ENCODE data around the gene KDM4C. TPM values are rescaled to one million over a fixed set of nuclear protein-coding genes. Genes with fewer than 3 reads are reported as not detected.

KDM4C gene
- total and polyA plus RNA-seq, 2 of the 4 experiments (the other 2 are of a cell fraction): 11.8 to 23.8 TPM

DNA sequence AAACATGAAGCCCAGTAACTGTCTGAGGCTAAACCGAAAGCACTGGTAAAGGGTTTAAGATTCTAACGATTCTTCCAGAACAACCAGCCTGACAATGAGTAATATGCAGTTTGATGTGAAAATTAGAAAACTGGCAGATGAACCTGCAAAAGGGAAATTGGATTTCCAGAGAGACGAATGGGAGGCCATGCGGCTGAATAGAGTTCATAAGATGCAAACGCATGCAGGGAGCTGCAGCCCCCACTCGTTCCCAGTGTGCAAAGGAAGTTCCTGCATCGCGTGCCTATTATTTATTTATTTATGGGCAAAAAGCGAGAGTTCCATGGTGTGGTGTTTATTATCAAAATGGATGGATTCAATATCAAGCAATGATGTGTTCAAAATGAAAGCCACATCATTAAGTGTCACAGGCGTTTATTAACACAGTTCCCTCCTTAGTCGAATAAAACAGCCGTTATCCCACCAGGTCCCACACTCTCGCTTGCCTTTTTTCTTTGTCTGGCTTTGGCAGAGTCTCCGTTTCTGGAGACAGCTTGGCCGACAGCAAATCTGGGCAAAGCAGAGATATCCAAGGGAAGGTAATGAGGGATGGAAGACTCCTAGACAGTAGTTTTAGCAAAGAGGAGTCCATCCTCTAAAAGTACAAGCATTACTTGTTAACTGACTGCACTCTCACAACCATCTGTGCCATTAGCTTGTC, 451.4 kb downstream of the KDM4C start:
- H3K4me1 ChIP-seq (ENCODE audit: control insufficient read depth, insufficient read depth, low read length): no peaks in the 10 kb centered on the region
- H3K27me3 ChIP-seq (ENCODE audit: control insufficient read depth, insufficient read depth, low read length): peaks cover 6% of the 10 kb centered on the region
- H2AK5ac ChIP-seq (ENCODE audit: low read depth, low read length): no peak overlapping the region
- dilution Hi-C loops (cut with HindIII; ENCODE audit: low sequenced_read_pairs, unreplicated experiment): no loop called here
- ATAC-seq (ENCODE audit: low read depth): no peak
- peak overlapping the region; percentile 82 for H3K4me2 ChIP-seq (ENCODE audit: low read depth, low read length)
- H3K23ac ChIP-seq (ENCODE audit: low read depth, low read length): no peak overlapping the region
- H2BK20ac ChIP-seq (ENCODE audit: low read depth, low read length): no peak overlapping the region
- no peak overlapping the region for H3K18ac ChIP-seq (ENCODE audit: low read depth, low read length)
- no peak overlapping the region; the same call in 1 of the 2 replicates for H4K5ac ChIP-seq (ENCODE audit: low read depth, low read length)
- POLR2A ChIA-PET (ENCODE audit: unreplicated experiment): no interaction called here
- no peak overlapping the region for H2BK15ac ChIP-seq (ENCODE audit: low read depth, low read length)
- in situ Hi-C loops (cut with MboI; ENCODE audit: low sequenced_read_pairs): no loop called here
- WGBS, 2 experiments (ENCODE audit: extremely low coverage in 2 of 2, insufficient read length in 1 of 2): 63% methylated on average over 4 of the region's 15 CpGs; no CpG with 5 or more reads in 1 of the 2 experiments
- BruUV-seq (replicated peaks): no TSS peak
- no peak overlapping the region for H3K14ac ChIP-seq (replicated peaks; ENCODE audit: low read depth, low read length)
- H4K8ac ChIP-seq (ENCODE audit: low read depth in 2 of 2, low read length in 2 of 2): no peak overlapping the region
- TF ChIP-seq SMC3 (IDR thresholded peaks at IDR 0.05; ENCODE audit: low read depth, low read length) (no peak), ELK1 (IDR thresholded peaks at IDR 0.05; ENCODE audit: borderline replicate concordance, low read depth, low read length) (no peak), CHD1 (IDR thresholded peaks at IDR 0.05; ENCODE audit: low read depth, low read length) (no peak), RAD21 (IDR thresholded peaks at IDR 0.05; ENCODE audit: low read length) (no peak)
- H3K9me3 ChIP-seq (ENCODE audit: control insufficient read depth, insufficient read depth, low read length): no peaks in the 10 kb centered on the region
- no peak overlapping the region for H3K9ac ChIP-seq (ENCODE audit: low read depth, low read length)
- DNase-seq: no peak
- H2AFZ ChIP-seq (replicated peaks; ENCODE audit: low read length, poor library complexity): no peak overlapping the region
- no peaks in the 10 kb centered on the region for H4K20me1 ChIP-seq (ENCODE audit: insufficient read depth, low read length)
- H4K91ac ChIP-seq (ENCODE audit: insufficient read depth, low read depth, low read length): no peak overlapping the region
- no peaks in the 10 kb centered on the region; the same call in 1 of the 2 replicates for H3K9me1 ChIP-seq (ENCODE audit: insufficient read depth, low read length)
- no peaks in the 10 kb centered on the region for H3K36me3 ChIP-seq (ENCODE audit: control insufficient read depth, insufficient read depth, low read length)
- H3K56ac ChIP-seq (ENCODE audit: extremely low read depth, insufficient read depth, low read length): no peak overlapping the region
- no peak overlapping the region for H2BK5ac ChIP-seq (ENCODE audit: low read depth, low read length, poor library complexity, severe bottlenecking)
- H3K79me1 ChIP-seq (ENCODE audit: low read depth in 1 of 2, low read length in 2 of 2): no peaks in the 10 kb centered on the region
- H3K4me3 ChIP-seq (ENCODE audit: insufficient read depth, low read depth, low read length): no peak overlapping the region
- H2BK120ac ChIP-seq (ENCODE audit: low read depth, low read length): no peak overlapping the region
- CTCF ChIA-PET: interaction anchor here (0.7 kb wide), 1 partner anchor 156 kb away, joined by 3 read pairs; no protein-coding TSS in a partner anchor
- H3K4ac ChIP-seq (ENCODE audit: low read depth, low read length): no peak overlapping the region
- H2AK9ac ChIP-seq (replicated peaks; ENCODE audit: low read depth, low read length, poor library complexity): no peak overlapping the region
- H3K27ac ChIP-seq (ENCODE audit: insufficient read depth, low read length): no peak overlapping the region
- intact Hi-C loops (cut with micrococcal nuclease): no loop called here
